ENCODE measurements around the gene CNN1. TPM values are rescaled to one million over a fixed set of nuclear protein-coding genes. Genes with fewer than 3 reads are reported as not detected.

CNN1 gene
- polyA plus RNA-seq, 1 of the 3 experiments (the other 2 are of a cell fraction), result 4.6 TPM

GRCh38 chr19:11547929-11548700 lies 9.5 kb downstream of the CNN1 start:
- H3K27me3 ChIP-seq (ENCODE audit: insufficient read depth), result no peaks in the 10 kb centered on the region
- no peaks in the 10 kb centered on the region for H3F3A ChIP-seq (replicated peaks; ENCODE audit: insufficient read depth)
- no peak for DNase-seq
- no peak overlapping the region for H2AFZ ChIP-seq (ENCODE audit: low read depth)
- no peaks in the 10 kb centered on the region for H4K20me1 ChIP-seq (ENCODE audit: insufficient read depth)
- ChIA-PET CTCF (interaction anchor here (1.2 kb wide), 1 partner anchor 19 kb away, joined by 3 read pairs; the partner anchor contains the start of gene ECSIT), POLR2A (no interaction called here)
- TF ChIP-seq CHD2 (IDR thresholded peaks at IDR 0.05; ENCODE audit: low read length, partially characterized antibody) (no peak), USF1 (IDR thresholded peaks at IDR 0.05; ENCODE audit: borderline replicate concordance, low read depth) (no peak), RAD21 (IDR thresholded peaks at IDR 0.05; ENCODE audit: low read length) (no peak), MEF2A (IDR thresholded peaks at IDR 0.05; ENCODE audit: borderline replicate concordance, low read depth) (no peak), PBX3 (IDR thresholded peaks at IDR 0.05) (no peak), ELF1 (IDR thresholded peaks at IDR 0.05) (no peak), SMC3 (IDR thresholded peaks at IDR 0.05; ENCODE audit: low read depth, low read length) (no peak), REST (IDR thresholded peaks at IDR 0.05; ENCODE audit: low read depth, low read length) (no peak), EZH2phosphoT487 (IDR thresholded peaks at IDR 0.05; ENCODE audit: borderline replicate concordance, low read depth) (no peak), RCOR1 (IDR thresholded peaks at IDR 0.05; ENCODE audit: low read length) (no peak), RFX5 (IDR thresholded peaks at IDR 0.05; ENCODE audit: low read length) (no peak), CTCF (IDR thresholded peaks at IDR 0.05) (no peak), NFIC (IDR thresholded peaks at IDR 0.05; ENCODE audit: borderline replicate concordance) (no peak), FOSL2 (IDR thresholded peaks at IDR 0.05; ENCODE audit: borderline replicate concordance, low read depth) (no peak), SIN3A (IDR thresholded peaks at IDR 0.05; ENCODE audit: borderline replicate concordance, low read depth, low read length) (no peak), EP300 (IDR thresholded peaks at IDR 0.05; ENCODE audit: borderline replicate concordance in 1 of 2, low read depth in 1 of 2, low read length in 1 of 2) (no peak), FOXJ3 (CRISPR knock-in tag; IDR thresholded peaks at IDR 0.05) (no peak)
- peaks cover 0 to 8% of the 10 kb centered on the region in 2 experiments for H3K36me3 ChIP-seq (replicated peaks in 1 of 2; ENCODE audit: control insufficient read depth in 1 of 2, insufficient read depth in 2 of 2, low read length in 1 of 2)
- H3K9me3 ChIP-seq, result no peaks in the 10 kb centered on the region
- H3K4me3 ChIP-seq (ENCODE audit: low read depth in 2 of 2, low read length in 1 of 2), result no peak overlapping the region
- no peaks in the 10 kb centered on the region for H3K79me2 ChIP-seq (ENCODE audit: insufficient read depth)
- no peaks in the 10 kb centered on the region for H3K4me1 ChIP-seq (ENCODE audit: control insufficient read depth in 1 of 2, insufficient read depth in 2 of 2, low read depth in 1 of 2, low read length in 1 of 2)
- no peak overlapping the region for H3K4me2 ChIP-seq
- H3K9ac ChIP-seq, result no peak overlapping the region
- WGBS (ENCODE audit: low lambda C conversion rate), result 81% methylated on average over 12 of the region's 14 CpGs
- no peak overlapping the region for H3K27ac ChIP-seq (ENCODE audit: low read depth in 2 of 2, low read length in 1 of 2)
- H3K9me2 ChIP-seq, result no peaks in the 10 kb centered on the region
